Endometrium (tissue), 2 donors: Measurements from ENCODE around the gene NRXN3.

Source experiments
- FAIRE-seq: peaks from 2 replicates; lab custom pipeline; 2012; peaks lifted over from hg19 to GRCh38; lab: Jason Lieb, UNC
- donor health status: control.
- donor health status: control.

The NRXN3 gene

GRCh38 chr14:78170203-78170602, at the start of gene NRXN3:
TSS of gene NRXN3 (plus strand) at chr14:78170373. CDS start at chr14:78243094, 72,721 bp downstream.
- no peak for FAIRE-seq

- FAIRE-seq: no peak
Measured at GRCh38 chr14:78122436-78122835, 47.7 kb upstream of the NRXN3 start.

DNA sequence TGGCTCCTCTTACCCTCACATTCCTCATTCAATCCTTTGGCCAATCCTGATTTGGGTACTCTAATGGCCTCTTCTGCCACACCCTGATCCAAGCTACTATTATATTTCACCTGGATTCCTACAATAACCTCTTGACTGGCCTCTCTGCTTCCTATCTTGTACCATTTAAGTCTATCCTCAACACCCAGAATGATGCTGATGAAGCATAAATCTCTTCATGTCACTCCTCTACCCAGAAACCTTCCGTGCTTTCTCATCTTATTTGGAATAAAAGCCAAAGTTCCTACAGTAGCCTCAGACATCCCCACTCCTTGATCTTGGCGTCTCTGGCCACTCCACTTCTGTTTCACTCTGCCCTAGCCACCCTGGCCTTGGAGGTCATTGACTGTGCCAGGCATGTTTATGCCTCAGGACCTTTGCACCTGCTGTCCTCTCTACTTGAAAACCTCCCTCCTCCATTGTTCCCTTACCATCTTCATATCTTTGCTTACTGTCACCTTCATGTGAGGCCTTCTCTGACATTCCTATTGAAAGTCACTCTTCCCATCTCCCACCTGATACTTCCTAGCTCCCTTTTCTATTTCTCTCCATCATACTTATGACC, 46.4 kb upstream of the NRXN3 start:
- no peak for FAIRE-seq

DNA sequence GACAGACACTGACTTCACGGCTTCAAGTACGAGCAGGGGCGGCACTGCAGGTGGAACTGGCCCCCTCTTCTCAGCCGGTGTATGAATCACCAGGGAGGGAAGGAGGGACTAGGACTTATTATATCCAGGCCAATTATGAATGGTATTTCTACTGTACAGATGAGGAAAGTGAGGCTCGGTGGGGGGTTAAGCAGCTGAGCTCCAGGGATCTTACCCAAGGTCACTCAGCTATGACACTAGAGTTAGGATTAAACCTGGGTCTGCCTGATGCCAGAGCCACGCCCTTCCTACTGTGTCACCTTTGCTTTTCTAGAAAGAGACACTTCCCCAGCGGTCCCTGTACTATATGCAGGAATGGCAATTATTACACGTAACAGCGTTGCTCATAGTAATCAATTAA, 42.2 kb upstream of the NRXN3 start:
- FAIRE-seq: no peak

DNA sequence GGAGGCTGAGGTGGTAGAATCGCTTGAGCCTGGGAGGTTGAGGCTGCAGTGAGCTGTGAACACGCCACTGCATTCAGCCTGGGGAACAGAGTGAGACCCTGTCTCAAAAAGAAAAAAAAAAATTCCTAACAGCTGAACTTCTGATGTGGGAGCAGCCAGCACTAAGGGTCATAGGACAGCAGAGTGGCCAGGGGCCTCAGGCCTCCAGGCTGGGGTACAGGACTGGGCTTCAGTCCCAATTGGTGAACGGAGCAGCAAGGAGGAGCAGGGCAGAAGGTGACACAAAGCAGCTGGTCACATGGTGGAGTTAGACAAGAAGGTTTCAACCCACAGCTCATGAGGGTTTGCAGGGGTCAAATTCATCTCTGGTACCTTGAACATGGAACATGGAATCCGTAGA, 40.8 kb upstream of the NRXN3 start:
- no peak for FAIRE-seq

DNA sequence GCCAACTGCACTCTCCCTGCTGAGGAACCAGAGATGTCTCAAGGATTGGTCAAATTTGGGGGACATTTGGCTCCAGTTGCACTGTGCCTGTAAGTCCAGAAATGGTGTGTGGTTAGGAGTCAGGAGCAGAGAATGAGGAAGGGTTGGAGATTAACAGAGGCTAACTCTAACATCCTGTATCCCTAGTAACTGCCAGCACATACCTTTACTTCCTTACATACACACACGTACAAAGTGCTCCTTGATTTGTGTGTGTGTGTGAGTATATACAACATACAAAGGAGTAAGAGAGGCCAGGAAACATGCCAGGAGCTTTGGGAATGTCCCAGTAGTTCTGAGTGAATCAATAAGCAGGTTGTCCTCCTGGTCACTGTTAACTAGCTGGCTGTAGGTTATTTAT, 39.8 kb upstream of the NRXN3 start:
- no peak for FAIRE-seq

DNA sequence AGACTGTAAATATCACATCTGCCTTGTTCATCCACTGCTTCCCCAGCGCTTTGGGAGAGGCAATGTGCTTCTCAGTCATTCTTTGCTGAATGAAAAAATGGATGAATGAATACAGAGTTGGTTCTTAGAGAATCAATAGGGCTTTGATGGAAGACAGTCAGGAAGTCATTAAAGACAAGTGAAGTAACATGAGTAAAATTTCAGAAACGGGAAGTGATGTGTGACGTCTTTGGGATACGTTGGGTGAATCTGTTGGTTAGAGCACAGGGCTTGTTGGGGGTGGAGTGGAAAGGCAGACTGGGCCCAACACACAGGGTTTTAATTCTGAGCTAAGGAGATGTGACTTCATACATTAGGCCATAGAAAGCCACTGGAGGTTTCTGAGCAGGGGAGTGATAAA, 39.0 kb upstream of the NRXN3 start:
- FAIRE-seq: no peak

DNA sequence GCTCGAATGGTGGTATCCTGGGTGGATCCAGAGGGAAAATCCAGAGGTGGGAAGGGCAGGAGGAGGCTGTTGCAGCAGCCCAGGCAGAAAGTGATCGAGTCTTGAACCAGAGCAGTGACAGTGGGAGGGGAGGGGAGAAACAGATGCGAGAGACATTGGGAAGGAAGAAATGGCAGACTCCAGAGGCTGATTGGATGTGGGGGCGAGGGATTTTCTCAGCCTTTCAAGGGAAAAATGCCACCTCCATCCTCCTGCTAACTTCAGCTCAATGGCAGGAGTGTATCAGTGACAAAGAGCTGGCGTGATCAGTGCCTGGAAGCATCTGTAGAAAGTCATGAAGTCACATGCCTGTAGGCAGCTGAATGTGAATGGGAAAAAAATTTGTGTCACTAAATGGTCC, 38.6 kb upstream of the NRXN3 start:
- no peak for FAIRE-seq

DNA sequence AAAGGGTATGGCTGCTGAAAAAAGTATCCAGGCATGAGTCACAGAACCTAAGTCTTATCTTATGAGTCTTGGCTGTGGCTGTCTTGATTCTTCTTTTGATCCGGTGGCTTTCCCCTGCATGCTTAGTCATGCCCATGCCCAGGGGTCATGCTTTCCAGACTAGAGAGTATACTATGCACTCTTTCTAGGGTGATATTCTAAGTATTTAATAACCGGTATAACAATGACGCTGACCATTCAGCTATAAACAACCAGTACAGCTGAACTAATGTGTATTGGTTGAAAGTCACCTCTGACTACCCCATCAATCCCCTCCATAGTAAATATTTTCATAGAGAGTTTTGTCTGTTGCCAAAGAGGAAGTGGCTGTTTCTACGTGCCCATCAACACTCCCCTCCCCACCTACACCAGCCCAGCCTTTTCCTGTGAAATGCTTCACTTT, 34.7 kb upstream of the NRXN3 start:
- FAIRE-seq: no peak

GRCh38 chr14:78136695-78137094, 33.5 kb upstream of the NRXN3 start:
- FAIRE-seq: no peak

DNA sequence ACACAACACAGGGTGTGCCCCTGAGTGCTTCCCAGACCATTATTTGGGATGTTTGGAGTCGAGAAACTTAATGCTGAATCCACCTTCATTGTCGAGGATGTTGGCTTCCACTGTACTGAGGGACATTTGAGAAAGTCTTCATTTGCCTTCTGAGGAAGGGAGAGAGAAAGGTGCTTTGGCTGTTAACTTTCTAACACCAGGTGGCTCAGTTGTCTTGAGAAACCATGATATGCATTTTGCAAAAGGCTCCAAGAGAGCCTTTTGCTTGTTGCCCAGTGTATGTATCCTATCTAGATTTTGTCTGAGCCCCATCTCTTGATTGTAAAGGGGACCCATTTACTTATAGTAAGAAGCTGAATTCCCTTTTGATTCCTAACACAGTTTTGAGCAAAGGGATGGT, 28.6 kb upstream of the NRXN3 start:
- no peak for FAIRE-seq

GRCh38 chr14:78142998-78143397, 27.2 kb upstream of the NRXN3 start:
- no peak for FAIRE-seq

GRCh38 chr14:78143489-78144145, 26.6 kb upstream of the NRXN3 start:
- FAIRE-seq: no peak

DNA sequence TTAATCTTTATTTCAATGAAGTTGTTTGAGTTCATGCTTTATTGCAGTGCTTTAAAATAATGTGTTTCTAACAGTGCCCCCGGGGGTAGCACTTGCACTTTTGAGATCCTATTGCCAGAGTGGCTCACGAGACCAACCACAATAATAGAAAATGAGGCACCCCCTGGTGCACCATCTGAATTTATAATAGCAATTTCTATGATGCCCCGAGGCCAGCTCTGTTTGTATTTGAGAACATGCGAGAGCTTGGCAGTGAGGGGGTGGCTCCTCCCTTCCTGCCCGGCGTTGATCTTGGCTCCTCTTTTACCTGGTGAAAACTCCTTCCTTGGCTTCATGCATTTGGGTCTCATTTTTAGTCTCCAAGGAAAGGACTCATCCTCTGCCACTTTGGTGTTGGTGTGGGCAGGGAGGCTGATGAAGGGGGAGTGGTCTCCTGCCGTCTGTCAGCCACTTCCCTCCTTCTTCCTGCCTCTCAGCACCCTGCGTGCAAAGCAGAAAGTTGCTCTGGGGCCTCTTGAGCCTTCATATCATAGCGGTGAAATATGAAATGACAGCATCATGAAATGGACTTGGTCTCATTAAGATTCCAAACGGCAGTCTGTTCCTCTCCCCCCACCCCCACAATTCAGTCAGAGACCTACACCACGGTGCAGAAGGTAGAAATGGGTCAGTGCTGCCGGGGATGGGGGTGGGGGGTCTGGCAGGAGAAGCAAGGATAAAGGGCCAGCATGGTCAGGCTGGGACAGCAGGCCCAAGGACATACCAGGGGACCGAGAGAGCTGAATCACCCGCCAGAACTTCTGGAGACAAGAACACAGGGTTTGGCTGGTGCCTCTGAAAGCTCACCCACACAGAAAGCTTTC, 17.7 kb upstream of the NRXN3 start:
- FAIRE-seq: no peak

DNA sequence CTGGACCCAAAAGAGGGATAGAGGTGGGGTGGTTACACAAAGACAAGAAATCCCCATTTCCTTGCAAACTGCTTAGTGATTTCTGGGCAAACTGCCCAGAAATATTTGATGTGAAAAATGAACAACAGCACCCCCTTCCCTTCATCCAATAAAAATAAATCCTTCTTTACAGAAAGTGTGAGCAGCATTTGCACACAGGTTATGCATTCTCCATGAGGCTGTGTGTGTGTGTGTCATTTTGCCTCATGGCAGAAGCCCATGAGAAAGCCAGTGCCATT, 17.2 kb upstream of the NRXN3 start:
- no peak for FAIRE-seq

DNA sequence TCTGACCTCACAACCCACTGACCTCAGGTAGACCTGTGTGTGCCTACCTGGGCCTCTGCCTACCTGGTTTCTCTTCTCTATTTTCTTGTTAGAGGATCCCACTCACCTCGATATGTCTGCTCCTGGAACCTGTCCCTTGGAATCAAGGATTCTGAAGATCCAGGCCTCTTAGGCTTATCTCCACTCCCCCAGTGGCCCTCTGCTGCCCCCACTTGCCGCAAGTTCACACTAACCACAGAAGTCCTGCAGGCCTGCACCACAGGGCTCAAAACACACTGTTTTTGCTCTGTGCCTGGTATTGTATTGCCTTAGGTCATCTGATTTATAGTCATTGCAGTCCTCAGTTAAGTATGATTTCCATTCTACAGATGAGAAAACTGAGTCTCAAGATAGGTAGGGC, 15.3 kb upstream of the NRXN3 start:
- no peak for FAIRE-seq

- FAIRE-seq: no peak
Measured at GRCh38 chr14:78156196-78156595, 14.0 kb upstream of the NRXN3 start.

- FAIRE-seq: no peak
Measured at GRCh38 chr14:78157494-78158437, 12.4 kb upstream of the NRXN3 start.

DNA sequence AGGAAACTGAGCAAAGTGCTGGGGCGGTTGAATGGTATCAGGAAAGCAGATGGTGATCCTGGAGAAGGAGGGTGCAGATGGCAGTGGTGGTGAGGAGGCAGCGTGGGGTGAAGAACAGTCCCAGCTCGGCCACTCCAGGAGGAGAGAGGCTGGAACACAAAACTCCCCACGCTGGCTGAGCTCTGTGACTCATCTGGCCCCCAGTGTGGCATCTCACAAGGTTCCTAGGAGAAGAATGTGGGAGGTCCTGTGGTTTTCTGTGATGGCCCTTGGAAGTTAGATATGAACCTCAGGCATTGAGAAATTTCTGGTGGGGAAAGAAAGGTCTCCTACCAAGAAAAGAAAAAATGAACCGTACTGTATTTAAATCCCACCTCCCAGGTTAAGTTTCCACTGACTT, 8.0 kb upstream of the NRXN3 start:
- no peak for FAIRE-seq

DNA sequence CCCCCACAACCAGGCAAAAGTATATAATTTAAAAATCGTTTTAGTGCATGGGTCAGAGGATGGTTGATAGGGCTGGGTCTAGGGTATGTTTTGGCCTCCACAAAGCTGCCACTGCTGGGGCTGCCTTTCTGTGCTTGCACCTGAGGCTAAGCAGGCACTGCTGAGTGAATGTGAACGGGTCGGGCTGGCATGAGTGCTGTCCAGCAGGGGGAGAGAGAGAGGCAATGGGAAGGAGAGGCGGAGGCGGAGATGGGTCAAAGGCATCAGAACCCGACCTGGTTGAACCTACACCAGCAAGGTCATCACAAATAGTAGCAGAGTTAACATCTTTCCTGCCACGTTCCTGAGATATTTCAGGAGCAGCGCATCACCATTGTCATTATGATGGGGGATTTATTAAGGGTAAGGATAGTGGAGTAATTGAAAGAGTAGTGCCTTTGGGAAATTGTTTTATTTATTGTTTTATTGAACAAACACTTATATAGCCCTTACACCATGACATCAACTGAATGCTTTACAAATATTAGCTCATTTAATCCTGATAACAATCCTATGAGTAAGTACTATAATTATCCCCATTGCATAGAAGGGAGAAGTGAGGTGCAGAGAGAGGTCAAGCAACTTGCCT, 5.8 kb upstream of the NRXN3 start:
- FAIRE-seq: no peak

DNA sequence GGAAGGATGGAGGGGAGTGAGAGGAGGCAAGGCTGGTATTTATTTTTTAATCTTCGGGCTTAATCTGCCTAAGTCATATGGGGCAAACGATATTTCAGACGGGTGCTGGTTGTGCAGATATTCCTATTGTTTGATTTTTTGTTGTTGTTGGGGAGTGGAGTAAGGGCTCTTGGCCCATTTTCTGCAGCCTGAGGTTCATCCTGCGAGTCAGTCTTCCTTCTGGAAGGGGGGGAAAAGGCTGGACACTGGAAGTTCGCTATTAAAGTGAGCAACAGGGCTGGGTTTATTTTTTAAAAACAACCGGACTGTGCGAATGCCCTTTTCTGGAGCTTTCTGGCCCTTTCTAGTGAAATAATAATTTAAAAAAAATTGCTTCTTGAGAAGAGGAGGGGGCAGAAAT, 2.3 kb downstream of the NRXN3 start:
- FAIRE-seq: no peak
